ENCODE data around the gene CLSTN2. TPM values are rescaled to one million over a fixed set of nuclear protein-coding genes. Genes with fewer than 3 reads are reported as not detected.

Gene CLSTN2
- total and polyA plus RNA-seq, 2 of the 8 experiments (the other 6 are each of a cell fraction or from before 2014, with no cell fraction given): 0.39 to 0.52 TPM

- H4K91ac ChIP-seq (replicated peaks; ENCODE audit: insufficient read length, low read length): no peak overlapping the region
- H3K79me2 ChIP-seq (ENCODE audit: control insufficient read depth in 1 of 2, insufficient read depth in 2 of 2, low read length in 2 of 2): no peaks in the 10 kb centered on the region
- H3K23ac ChIP-seq (ENCODE audit: insufficient read length): no peak overlapping the region
- CTCF ChIA-PET (ENCODE audit: partially characterized antibody): interaction anchor here (1.2 kb wide), 1 partner anchor 11 kb away, joined by 3 read pairs; no protein-coding TSS in a partner anchor
- WGBS, 2 experiments (ENCODE audit: extremely low coverage in 1 of 2, insufficient coverage in 1 of 2, insufficient read length in 1 of 2, insufficient replicate concordance in 2 of 2, low coverage in 1 of 2, low lambda C conversion rate in 2 of 2, missing lambda C conversion rate in 1 of 2): 91% methylated on average over 7 of the region's 7 CpGs; no CpG with 5 or more reads in 1 of the 2 experiments
- H2BK15ac ChIP-seq (ENCODE audit: low read length): no peak overlapping the region
- no peaks in the 10 kb centered on the region for H3K79me1 ChIP-seq (ENCODE audit: low read depth, low read length)
- H3K4ac ChIP-seq (replicated peaks; ENCODE audit: insufficient read length, low read depth, low read length): no peak overlapping the region
- no peaks in the 10 kb centered on the region for H3K4me1 ChIP-seq (replicated peaks in 1 of 4; ENCODE audit: control insufficient read depth in 3 of 4, insufficient read depth in 4 of 4, low read length in 3 of 4)
- no peaks in the 10 kb centered on the region for H3K36me3 ChIP-seq (ENCODE audit: control insufficient read depth in 2 of 4, insufficient read depth in 4 of 4, low read length in 3 of 4)
- H4K5ac ChIP-seq (ENCODE audit: insufficient read length, low read depth, low read length): no peak overlapping the region
- H4K20me1 ChIP-seq (replicated peaks in 1 of 2; ENCODE audit: control insufficient read depth in 1 of 2, insufficient read depth in 2 of 2, low read length in 2 of 2): no peaks in the 10 kb centered on the region
- H2BK20ac ChIP-seq (ENCODE audit: low read length): no peak overlapping the region
- H3K23me2 ChIP-seq (ENCODE audit: low read depth, low read length): no peaks in the 10 kb centered on the region; the same call in 1 of the 2 replicates
- H3K9me3 ChIP-seq (ENCODE audit: insufficient read depth in 2 of 2, low read depth in 1 of 2, low read length in 1 of 2): no peaks in the 10 kb centered on the region
- no peak overlapping the region for H2BK12ac ChIP-seq (ENCODE audit: low read depth, low read length)
- H3K14ac ChIP-seq (ENCODE audit: insufficient read length): no peak overlapping the region
- H3K4me2 ChIP-seq (ENCODE audit: insufficient read depth in 1 of 2, low read depth in 2 of 2, low read length in 2 of 2): no peak overlapping the region
- no peak overlapping the region for H2AK5ac ChIP-seq (ENCODE audit: low read depth, low read length)
- H3K56ac ChIP-seq (replicated peaks; ENCODE audit: insufficient read length, low read depth, low read length): no peak overlapping the region
- H3K9ac ChIP-seq (replicated peaks in 1 of 4; ENCODE audit: extremely low read depth in 1 of 4, low read depth in 3 of 4, low read length in 3 of 4): no peak overlapping the region
- no peak overlapping the region for H3K4me3 ChIP-seq (ENCODE audit: extremely low read depth in 1 of 4, insufficient read depth in 2 of 4, low read depth in 3 of 4, low read length in 4 of 4)
- no peak for FAIRE-seq
- no peak overlapping the region for H2AFZ ChIP-seq (ENCODE audit: low read length)
- H2BK5ac ChIP-seq (ENCODE audit: low read depth, low read length): no peak overlapping the region
- POLR2A ChIA-PET (ENCODE audit: partially characterized antibody): no interaction called here
- no peak overlapping the region for H3K18ac ChIP-seq (ENCODE audit: extremely low read depth, low read length)
- H3K27me3 ChIP-seq (replicated peaks in 1 of 4; ENCODE audit: control insufficient read depth in 3 of 4, extremely low read depth in 1 of 4, insufficient read depth in 3 of 4, low read length in 3 of 4): no peaks in the 10 kb centered on the region
- TF ChIP-seq YY1 (IDR thresholded peaks at IDR 0.05; ENCODE audit: low read depth, low read length): no peak
- no peak for TF ChIP-seq USF2 (IDR thresholded peaks at IDR 0.05; ENCODE audit: low read length)
- no peak for TF ChIP-seq KDM4A (IDR thresholded peaks at IDR 0.05; ENCODE audit: low read depth, low read length, severe bottlenecking)
- no peak overlapping the region for H3K27ac ChIP-seq (ENCODE audit: low read depth, low read length)
- no peak overlapping the region for H2BK120ac ChIP-seq (replicated peaks; ENCODE audit: low read depth, low read length)
- no peak for DNase-seq (ENCODE audit: low read depth in 1 of 2, low spot score in 2 of 2)
- no peak overlapping the region for H4K8ac ChIP-seq (ENCODE audit: extremely low read depth, insufficient read depth, low read length)
Measured at GRCh38 chr3:140443073-140443472, 508.1 kb downstream of the CLSTN2 start.

All from H1 (cell line).